Left lung (tissue), 10 donors: ENCODE measurements around the gene PTK7. TPM values are rescaled to one million over a fixed set of nuclear protein-coding genes. Genes with fewer than 3 reads are reported as not detected.
A peak's percentile ranks its signal among the peaks of the same experiment; 100 is the strongest.

Experiments used
- ATAC-seq: fragments of 200-7000 bp; cut with Tn5 transposase; one replicate; pipeline ENCODE4 v1.9.1; 2020; ENCODE audit warnings: moderate library complexity
- DNase-seq, 4 donors: peaks; one replicate each; pipeline ENCODE4 v3.0.0-alpha.2; 2013 to 2020
- H3K27ac ChIP-seq, 2 donors: fragments of 200-600 bp; sonication (generic) in 1 of 2; one replicate each; pipeline versions ENCODE4 v1.5.0 to v1.8.0; 2020 to 2021
- H3K27me3 ChIP-seq, 2 donors: fragments of 200-600 bp; sonication (generic) in 1 of 2; one replicate each; pipeline versions ENCODE4 v1.5.0 to v1.8.0; 2020 to 2021
- H3K36me3 ChIP-seq, 2 donors: fragments of 200-600 bp; sonication (generic) in 1 of 2; one replicate each; pipeline versions ENCODE4 v1.5.0 to v1.8.0; 2020 to 2021
- H3K4me1 ChIP-seq, 2 donors: fragments of 200-600 bp; one replicate each; pipeline ENCODE4 v1.8.0; 2021
- H3K4me3 ChIP-seq, 2 donors: fragments of 200-600 bp; sonication (generic) in 1 of 2; one replicate each; pipeline versions ENCODE4 v1.5.0 to v1.8.0; 2020 to 2021; ENCODE audit warnings: mild to moderate bottlenecking in 1 of 2
- H3K9me3 ChIP-seq, 2 donors: fragments of 200-600 bp; sonication (generic) in 1 of 2; one replicate each; pipeline versions ENCODE4 v1.5.0 to v1.8.0; 2020 to 2021
- CTCF ChIP-seq, 2 donors: fragments of 200-600 bp; sonication (generic) in 1 of 2; IDR thresholded peaks; one replicate each; pipeline versions ENCODE4 v1.5.0 to v1.8.0; 2021; ENCODE audit warnings: antibody characterized with exemption in 2 of 2
- intact Hi-C, 2 donors: fragments of 100-400 bp; cut with DNase I; formaldehyde crosslinking; loops; one replicate each; pipeline versions ENCODE4 v1.11.2 to v1.14.2; 2022
- polyA plus RNA-seq, 6 donors: library from polyadenylated mRNA; unstranded; fragments of 120-200 nt; gene quantifications; one replicate each; pipeline ENCODE4 v1.2.1, GENCODE V29; 2013; ENCODE audit not compliant: insufficient read length in 6 of 6
- total RNA-seq, 2 donors: library from RNA; stranded (reverse); fragmentation: NEBNext Ultra II Directional; extraction: Animal tissue kit (Norgen Biotek cat#: 25700); gene quantifications; one replicate each; pipeline ENCODE4 v1.2.1, GENCODE V29; 2021
- donor health status: DM: no; HTN: yes; CAD: no.
- donor health status: DM: no; HTN: no; CAD: no.

The PTK7 gene
- total and polyA plus RNA-seq, 8 donors = 89.2 to 312 (median 284) TPM

GRCh38 chr6:43059168-43060033 lies 16.7 kb upstream of the PTK7 start, which contains the start of the genes KLC4 and MRPL2:
Gene KLC4 (plus strand): TSS chr6:43059631. CDS start chr6:43061336, 1,705 bp downstream.
Gene MRPL2 (minus strand): TSS chr6:43059434. CDS start chr6:43059381, 53 bp downstream.
- peaks cover 15 to 33% of the 10 kb centered on the region in 2 donors for H3K4me1 ChIP-seq
- DNase-seq = peak; percentile 97 to 99 (median 98)
- no peak for TF ChIP-seq CTCF (IDR thresholded peaks at IDR 0.05)
- H3K27ac ChIP-seq = peak within 1 kb of the TSS; percentile 86 to 90
- no peaks in the 10 kb centered on the region for H3K9me3 ChIP-seq
- peak within 1 kb of the TSS; percentile 78 to 83 for H3K4me3 ChIP-seq
- intact Hi-C loops = no loop called here
- ATAC-seq = peak; percentile 95
- no peaks in the 10 kb centered on the region for H3K27me3 ChIP-seq
- peaks cover 0 to 43% of the 10 kb centered on the region in 2 donors for H3K36me3 ChIP-seq

DNA sequence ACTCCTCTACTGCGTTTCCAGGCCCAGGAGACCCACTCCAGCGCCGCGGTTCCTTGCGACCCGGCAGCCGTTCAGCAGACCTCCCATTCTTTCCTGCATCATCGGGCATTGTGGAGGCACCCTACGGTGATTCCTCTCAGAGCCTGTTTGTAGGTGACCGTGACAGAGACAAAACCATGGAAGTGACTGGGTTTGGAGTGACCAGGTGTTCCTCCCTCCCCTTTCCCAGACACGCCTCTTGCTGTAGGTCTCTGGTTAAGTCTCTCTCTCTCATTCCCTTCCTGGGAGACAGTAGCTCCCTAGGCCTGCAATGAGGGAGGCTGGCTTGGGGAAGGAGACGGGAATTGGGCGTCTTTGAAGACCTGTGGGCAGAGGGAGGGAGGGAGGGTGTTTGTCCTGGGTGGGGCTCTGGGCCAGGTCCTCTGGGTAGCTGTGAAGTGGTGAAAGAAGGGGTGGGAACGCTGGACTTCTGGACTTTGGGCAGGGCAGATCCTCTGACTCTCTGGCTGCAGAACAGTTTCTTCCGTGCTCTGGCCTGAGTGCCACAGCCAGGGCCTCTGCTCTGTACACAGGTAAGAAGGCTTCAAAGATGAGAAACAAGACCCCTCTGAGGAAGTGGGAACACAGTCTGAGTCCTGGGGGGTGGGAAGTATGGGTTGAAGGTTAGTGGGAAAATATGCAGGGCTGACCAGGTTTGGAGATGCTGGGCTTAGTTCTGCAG lies 15.9 kb upstream of the PTK7 start:
- peaks cover 15 to 29% of the 10 kb centered on the region in 2 donors for H3K4me1 ChIP-seq
- no peak for TF ChIP-seq CTCF (IDR thresholded peaks at IDR 0.05)
- ATAC-seq = peak; percentile 68
- DNase-seq = peak in 2 of 4 donors; percentile 17 to 62
- no peaks in the 10 kb centered on the region for H3K9me3 ChIP-seq
- peak overlapping the region; percentile 86 to 90 for H3K27ac ChIP-seq
- H3K36me3 ChIP-seq = peaks cover 0 to 38% of the 10 kb centered on the region in 2 donors
- intact Hi-C loops = no loop called here
- no peaks in the 10 kb centered on the region for H3K27me3 ChIP-seq
- peak overlapping the region; percentile 78 to 83 for H3K4me3 ChIP-seq

- H3K36me3 ChIP-seq = peaks cover 0 to 38% of the 10 kb centered on the region in 2 donors
- no peaks in the 10 kb centered on the region for H3K27me3 ChIP-seq
- ATAC-seq = no peak
- no peaks in the 10 kb centered on the region for H3K9me3 ChIP-seq
- no peak for DNase-seq
- intact Hi-C loops = no loop called here
- peak overlapping the region in 1 of 2 donors; percentile 86 for H3K27ac ChIP-seq
- H3K4me3 ChIP-seq = peak overlapping the region; percentile 78 to 83
- TF ChIP-seq CTCF (IDR thresholded peaks at IDR 0.05) = no peak
- H3K4me1 ChIP-seq = peaks cover 15 to 29% of the 10 kb centered on the region in 2 donors
Measured at GRCh38 chr6:43060755-43061633, 15.1 kb upstream of the PTK7 start.

- ATAC-seq = no peak
- DNase-seq = no peak
- Histone ChIP-seq H3K9me3 (no peaks in the 10 kb centered on the region), H3K4me1 (peaks cover 15 to 29% of the 10 kb centered on the region in 2 donors), H3K27me3 (no peaks in the 10 kb centered on the region), H3K27ac (no peak overlapping the region), H3K36me3 (peaks cover 0 to 38% of the 10 kb centered on the region in 2 donors), H3K4me3 (no peak overlapping the region)
- intact Hi-C loops = no loop called here
- no peak for TF ChIP-seq CTCF (IDR thresholded peaks at IDR 0.05)
Measured at GRCh38 chr6:43061861-43062260, 14.3 kb upstream of the PTK7 start.
